GM21423 (cell line): ENCODE measurements around the gene RPL29.

ENCODE experiments used
- ATAC-seq: cut with Tn5 transposase; IDR thresholded peaks from one replicate; pipeline ENCODE4 v1.9.1; 2021; ENCODE audit warnings: mild to moderate bottlenecking, moderate library complexity; ENCODE audit not compliant: unreplicated experiment

The RPL29 gene

DNA sequence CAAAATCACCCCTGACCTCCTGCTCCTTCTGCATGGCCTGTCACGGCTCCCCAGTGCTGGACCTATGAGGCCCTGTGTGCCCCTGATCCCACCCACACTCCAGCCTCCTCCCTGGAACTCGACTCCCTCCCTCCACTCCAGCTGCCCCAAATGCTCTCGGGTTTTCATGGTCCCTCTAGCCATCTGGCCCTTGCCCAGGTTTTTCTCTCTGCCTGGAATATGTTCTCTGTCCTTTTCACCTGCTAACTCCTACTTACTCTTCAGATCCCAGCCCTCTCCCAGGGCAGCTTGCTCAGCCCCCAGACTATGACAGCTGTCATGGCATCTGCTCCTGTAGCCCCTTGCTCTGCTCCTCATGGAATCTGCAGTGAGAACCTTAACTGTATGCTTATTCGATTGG, 30.3 kb upstream of the RPL29 start:
- ATAC-seq: no peak

DNA sequence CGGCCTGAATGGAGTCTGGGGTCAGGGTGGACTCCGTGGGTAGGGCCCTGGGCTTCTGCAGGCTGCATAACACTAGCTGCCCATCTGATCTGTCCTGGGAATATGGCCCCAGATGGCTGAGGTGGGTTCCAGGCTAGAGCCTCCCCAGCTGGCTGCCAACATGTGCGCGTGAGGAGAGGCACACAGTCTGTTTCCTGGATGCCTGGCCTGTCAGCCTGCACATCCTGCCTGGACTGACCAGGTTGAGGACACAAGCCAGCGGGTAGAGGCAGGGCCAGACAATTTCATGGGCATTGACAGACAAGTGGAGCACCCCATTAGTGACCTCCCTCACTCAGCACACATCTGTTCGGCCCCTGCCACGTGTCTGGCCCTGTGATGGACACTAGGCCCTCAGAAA, 29.8 kb upstream of the RPL29 start:
- no peak for ATAC-seq

DNA sequence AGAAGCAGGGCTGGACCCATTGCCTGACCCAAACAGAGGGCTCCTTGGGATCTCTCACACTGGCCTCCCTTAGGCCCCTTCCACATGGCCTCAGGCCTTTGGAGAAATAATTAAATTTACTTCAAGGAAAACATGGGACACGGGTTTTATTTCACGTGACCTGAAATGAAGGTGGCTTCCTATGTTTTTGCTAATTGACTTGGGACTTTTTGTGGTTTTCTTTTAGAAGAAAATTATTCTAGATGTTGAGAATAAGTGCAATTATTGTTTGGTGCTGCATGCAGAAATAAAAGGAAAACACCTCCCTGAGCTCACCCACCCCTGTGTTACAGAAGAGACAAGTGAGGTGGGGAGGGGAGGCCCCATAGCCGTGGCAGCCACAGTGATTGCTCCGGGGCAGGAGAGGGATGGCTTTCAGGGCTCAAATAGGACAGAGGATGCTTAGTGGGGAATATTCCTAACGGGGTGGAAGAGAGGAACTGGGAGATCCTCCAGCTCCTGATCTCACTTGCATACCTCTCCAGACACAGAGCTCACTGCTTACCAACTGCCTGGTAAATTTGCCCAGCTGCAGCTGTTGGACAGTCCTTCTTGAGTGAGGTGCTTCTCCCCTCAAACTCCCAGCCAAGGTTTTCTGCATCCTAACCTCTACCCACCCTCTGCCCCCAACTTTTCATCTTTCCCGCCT, 29.2 kb upstream of the RPL29 start:
- ATAC-seq: no peak

DNA sequence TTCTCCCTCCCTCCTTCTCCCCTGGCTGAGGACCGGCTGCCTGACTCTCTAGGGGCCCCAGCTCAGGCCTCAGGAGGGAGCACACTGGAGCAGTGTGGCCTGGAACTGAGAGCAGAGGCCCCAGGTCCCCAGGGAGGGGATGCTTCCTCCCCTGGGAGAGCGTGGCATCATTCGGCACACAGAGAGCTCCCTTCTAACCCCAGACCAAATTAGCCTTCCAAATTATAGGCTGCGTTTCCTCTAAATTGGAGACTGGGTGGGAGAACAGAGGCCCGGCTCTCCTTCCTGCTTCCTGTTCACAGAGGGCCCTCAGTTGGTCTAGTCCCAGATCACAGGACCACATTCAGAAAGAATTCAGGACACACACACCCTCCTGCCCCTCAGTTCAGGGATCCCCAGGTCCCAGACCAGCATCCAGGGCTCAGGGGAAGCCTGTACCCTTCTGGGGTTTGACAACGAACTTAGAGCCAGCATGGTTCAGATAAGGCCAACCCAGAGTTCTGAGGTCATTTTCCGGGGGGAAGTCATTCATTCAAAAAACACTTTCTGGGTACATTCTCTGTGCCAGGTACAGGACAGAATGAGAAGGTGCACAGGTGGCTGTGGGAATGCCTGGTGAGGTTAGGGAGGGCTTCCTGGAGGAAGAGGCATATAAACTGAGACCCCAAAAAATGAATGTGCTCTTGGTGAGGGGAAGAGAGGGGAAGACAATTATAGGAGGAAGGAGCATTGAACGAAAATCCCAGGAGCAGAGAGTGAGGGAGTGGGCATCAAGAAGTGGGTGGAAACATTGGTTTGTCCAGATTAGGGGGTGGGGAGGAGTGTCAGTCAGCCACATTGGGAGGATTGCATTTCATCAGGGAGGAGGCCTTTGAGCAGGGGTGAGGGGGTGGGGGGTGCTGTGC, 28.4 kb upstream of the RPL29 start:
- peak; percentile 58 for ATAC-seq

DNA sequence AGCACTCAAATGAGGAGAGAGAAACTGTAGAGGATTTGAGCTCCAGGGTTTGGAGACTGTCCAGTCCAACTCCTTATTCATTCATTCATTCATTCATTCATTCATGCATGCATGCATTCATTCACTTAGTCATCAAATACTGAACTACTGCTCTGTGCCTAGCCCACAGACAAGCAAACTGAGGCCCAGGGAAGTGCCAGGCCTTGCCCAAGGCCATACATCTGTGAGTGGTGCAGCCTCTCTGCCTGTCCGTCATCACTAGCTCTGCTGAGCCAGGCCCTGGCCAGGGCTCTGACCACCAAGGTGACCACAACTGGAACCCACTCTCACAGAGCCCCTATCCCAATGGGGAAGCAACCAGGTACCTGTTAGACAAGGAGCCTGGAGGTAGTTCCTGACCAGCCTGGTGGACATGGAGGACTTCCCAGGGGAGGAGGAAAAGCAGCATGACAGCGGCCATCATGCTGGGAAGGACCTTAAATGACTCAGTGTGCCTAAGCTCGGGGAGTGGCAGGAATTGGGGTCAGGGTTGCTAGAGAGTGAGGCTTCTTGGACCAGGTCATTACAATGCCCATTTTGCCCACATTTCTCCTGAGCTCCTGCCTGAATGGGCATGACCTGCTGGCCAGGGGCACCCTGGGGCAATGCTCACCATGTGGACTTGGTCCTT, 27.5 kb upstream of the RPL29 start:
- ATAC-seq: no peak

DNA sequence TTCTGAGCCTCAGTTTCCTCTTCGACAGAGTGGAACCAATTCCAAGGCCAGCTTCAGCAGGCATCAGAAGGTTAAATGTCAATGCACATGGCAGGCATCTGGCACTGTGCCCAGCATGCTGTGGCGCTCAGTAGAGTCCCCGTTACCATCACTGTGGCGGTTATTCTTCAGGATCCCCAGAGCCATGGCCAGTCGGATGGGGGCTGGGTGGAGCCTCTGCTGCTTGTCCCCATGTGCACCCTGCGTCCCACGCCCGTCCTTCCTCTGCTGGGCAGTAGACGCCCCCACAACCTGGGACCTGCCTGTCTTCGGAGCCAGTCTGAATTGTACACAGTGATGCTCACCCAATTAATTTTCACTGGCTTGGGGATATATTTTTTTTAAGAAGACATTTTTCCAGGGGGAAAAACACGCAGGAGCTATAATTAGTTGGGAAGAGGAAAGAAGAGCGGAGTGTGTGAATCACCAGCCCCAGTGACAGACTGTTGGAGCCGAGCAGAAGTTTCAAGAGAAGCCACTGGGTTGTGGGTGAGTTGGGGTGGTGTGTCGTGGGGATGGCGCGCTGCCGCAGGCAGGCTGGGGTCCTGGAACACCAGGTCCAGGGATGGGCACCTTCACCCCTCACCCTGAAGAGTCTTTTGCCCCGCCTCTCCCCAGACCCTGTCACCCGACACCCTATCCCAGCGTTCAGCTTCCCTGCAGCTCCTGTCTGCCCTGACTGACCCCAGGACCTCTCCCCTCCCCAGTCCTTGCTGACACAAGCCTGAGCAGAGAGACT, 26.8 kb upstream of the RPL29 start:
- no peak for ATAC-seq

DNA sequence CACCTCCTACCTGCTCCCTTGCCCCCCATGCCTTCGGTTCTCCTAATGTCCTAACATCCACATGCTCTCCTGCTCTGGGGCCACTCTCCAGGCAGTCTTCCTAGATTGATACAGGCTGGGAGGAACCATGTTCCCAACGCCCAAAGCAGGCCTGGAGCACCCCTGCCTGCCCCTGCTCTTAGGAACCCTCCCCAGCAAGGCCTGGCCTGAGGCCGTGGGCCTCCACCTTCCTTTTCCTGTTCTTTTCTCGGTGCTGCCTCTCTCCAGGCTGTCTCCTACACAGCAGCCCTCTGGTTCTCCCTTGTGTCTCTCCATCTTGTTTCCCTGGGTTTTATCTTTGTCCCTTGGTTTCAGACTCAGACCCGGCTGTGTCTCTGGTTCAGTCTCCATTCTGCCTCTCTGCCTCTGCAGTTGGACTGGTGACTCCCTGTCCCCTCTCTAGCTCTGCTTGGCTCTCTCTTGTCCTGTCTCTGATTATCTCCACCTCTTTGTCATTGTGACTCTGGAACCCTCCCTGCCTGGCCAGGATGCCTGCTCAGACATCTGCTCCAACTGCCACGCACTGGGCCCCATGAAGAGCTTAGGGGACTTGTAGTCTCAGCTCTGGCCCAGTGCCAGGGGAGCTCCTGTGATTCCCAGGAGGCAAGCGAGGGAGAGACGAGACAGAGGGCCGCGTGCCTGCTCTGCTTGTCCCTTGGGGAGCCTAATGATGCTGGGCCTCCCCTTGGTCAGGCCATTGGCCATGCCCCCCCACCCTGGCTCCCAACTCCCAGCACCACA, 26.0 kb upstream of the RPL29 start:
- no peak for ATAC-seq

DNA sequence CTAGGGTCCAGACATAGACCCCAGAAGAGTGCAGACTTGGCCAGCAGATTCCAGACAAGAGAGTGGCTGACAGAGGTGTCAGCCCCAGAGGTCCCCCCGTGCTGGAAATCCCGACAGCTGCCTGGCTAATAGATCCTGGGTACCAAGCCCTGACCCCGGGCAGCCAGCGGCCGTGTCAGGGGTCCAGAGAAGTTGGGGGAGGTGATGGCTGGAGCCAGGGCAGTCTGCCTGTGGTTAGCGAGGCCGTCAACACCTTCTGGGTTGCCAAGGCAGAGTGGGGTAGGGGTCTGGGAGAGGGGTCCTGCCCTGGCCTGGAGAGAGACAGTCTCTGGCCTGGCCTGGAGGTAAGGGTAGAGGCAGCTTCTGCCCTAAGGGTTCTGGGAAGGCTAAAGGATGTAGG, 25.1 kb upstream of the RPL29 start:
- ATAC-seq: no peak

DNA sequence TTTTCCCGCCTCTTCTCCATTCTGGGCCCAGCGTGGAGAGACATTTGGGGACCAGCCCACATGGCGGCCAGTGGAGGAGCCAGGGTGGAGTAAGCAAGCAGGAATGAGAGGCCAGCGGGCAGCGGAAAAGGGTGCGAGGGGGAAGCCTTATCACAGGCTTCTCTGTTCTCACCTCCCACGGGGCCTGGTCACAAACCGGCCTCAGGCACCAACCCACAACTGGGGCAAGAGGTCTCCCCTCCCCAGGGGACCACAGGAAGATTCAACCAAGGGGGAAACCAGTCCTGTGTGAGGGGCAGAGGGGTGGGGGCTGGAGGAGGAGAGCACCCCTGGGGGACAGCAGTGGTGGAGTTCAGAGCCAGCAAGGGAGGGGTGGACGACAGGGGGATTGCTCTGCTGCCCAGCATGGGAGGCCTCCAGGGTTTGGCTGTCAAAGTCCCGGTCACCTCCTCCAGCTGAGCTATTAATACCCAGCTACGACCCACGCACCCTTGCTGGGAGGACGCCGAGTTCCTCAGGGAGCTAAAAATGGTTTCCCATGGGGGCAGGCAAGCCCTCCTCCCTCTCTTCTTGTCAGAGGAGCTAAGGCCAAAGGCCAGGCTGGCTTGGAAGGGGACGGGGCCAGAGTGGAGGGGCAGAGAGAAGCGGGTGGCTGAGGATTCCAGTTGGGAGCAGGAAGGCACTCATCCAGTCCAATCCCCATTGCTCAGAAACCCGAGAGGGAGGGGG, 23.8 kb upstream of the RPL29 start:
- ATAC-seq: no peak

DNA sequence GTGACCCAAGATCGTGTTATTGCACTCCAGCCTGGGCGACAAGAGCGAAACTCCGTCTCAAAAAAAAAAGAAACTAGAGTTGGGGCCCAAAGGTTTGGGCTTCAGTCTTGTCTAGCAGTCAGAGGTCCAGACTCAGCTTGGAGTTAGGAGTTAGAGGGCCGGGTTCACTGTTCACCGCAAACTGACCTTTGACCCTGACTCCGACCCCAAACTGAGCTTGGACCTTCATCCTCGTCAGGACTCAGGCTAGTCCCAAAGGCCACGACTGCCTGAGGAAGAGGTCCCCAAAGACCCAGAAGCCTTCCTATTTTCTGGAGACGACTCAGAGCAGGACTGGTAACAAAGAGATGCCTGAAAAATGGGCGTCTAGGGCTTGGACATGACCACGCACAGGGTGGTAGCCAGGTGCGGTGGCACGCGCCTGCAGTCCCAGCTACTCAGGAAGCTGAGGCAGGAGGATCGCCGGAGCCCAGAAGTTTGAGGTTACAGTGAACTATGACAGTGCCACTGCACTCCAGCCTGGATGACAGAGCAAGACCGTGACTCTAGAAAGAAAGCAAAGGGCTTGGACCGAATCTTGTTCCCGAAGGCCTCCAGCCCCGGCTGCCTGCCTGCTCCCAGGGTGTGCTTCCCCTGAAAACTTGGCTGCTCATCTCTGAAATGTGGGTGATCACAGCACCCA, 22.8 kb upstream of the RPL29 start:
- no peak for ATAC-seq

DNA sequence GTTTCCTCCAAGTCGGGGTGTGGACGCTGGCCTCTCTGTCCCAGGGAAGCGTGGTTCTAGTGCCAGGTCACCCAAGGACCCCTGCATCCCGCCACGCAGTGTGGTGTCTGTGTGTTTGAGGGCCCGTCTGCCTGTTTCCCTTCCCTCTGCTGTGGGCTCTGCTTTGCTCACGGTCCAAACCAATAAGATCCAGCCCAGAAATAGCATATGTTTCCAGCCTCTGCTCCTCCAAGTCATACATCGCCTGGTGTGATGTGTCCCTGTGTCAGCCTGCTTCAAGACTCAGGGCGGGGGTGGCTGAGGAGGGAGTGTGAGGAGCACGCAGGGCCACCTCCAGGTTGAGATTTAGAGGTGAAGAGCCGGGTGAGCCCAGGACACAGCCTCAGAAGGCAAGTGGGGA, 21.9 kb upstream of the RPL29 start:
- ATAC-seq: no peak

DNA sequence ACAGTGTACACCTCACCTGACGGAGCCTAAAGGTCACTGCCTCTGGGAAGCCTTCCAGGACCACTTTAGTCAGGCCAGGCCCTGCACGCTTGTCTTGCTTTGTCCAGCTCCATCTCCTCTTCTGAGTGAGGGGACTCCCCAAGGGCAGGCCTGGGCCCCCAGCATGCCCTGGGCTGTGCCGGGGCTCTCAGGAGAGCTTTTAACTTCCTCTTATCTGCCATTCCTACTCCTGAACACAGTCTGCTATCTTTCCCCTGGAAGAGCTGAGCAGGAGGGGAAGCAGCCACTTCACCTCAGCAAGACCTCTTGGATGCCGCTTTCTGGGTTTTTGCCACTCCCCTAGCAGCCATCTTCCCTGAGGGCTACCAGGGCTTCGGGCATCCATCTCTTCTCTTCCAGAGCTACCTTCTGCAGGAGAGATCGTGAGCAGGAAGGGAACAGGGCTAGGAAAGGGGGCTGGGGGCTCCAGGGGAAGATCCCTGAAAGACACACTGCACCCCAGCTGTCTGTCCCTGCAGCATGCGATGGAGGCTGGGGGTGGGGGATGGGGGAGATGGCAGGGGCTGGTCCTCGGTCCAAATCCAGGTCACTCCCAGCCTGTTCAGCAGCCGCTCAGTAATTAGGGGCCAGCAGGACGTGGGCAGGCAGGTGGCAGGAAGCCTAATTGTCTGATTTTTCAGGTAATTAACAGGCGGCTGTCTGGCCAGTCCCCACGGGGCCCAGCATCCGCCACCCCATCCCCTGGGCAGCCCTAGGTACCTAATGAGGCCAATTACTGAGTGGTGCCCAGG, 19.9 kb upstream of the RPL29 start:
- ATAC-seq: no peak

DNA sequence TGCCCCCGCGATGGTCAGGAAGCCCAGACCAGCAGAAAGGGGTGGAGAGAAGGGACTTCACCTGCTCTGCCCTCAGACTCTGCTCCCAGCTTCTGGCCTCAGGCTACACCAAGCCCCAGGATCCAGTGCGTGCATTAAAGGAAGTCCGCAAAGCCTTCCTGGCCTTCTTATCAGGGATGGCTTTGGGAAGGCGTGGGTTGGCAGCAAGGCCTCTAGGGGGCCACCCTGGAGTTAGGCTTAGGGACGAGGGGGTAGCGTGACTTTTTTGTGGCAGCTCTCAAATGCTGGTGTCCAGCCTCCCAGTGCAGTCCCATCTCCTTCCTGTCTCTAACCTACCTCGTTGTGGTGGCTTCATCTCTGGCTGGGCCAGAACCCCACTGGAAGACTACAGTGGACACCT, 18.9 kb upstream of the RPL29 start:
- ATAC-seq: no peak

DNA sequence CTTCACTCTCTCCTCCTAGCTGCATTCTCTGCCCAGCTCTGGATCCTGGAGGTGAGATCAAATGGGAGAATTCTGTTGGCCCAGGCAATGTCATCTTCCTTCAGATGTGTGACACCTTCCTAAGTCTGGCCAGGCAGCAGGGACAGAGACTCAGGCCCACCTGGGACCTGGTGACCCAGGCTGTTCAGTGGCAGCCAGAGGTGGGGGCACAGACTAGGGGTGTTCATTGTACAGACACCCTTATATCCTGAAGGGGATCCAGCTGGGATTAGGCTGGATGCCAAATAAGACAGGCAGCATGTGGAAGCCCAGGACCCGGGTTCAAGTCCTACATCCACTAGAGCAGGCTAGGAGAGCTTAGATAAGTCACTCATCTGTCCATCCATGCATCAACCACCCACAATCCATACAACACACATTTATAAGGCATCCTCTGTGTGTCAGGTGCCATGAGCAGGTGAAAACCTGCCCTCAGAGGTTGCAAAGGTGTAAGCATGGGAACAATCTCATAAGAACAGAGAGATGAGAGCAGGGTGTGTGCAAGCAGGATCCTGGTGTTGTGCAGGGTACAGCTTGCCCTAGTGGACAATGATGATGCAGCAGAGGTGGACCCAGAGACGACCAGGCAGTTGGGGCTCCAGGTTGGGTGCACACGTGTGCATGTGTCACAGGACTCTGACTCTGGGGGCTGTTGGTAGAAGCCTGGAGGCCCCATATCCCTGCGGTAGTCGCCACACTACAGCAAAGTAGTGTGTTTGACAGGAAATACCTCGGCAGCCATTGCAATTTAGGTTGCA, 18.3 kb upstream of the RPL29 start:
- ATAC-seq: no peak

DNA sequence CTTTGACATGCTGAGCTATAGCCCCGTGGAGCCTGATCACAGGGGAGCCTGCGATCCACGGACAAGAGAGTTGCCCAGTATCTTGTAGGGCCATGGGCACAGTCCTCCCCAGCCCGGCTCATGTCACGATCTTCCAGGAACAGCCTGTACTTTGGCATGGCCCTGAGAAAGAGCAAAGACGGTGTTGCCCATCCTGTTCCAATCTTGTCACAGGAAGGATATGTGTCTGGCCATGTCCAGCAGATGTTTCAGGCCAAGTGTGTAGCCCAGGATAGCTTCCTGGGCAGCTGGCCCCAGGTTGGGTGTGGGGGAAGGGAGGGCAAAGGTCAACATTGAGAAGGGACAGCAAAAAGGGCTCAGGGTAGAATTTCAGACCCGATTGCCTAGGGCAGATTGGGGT, 17.0 kb upstream of the RPL29 start:
- ATAC-seq: no peak

DNA sequence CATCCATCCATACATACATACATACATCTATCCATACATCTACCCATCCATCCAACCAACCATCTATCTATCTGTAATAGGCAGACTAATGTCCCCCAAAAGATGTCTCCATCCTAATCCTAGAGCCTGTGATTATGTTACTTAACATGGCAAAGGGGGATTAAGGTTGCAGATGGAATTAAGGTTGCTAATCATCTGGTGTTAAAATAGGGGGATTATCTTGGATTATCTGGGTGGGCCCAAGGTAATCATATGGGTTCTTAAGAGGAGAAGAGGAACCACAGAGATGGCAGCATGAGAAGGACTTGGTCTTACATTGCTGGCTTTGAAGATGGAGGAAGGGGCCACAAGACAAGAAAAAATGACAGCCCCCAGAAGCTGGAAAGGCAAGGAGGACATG, 14.7 kb upstream of the RPL29 start:
- no peak for ATAC-seq

DNA sequence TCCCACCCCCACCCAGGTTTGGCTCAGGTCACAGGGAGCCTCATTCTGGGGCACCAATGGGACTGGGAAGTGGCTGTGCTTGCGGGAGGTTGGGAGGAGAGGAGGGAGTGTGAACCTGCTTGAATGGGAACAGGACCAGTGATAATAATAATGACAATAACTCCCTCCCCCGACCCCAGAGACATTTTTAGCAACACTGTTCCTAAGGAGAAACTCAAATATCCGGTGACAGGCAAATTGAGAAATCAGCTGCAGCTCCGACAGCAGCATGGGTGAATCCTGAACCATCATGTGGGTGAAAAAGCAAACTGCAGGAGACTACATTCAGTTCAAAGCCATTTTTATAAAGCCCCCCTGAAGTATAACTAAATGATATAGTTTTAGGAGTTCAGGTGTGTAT, 11.6 kb upstream of the RPL29 start:
- ATAC-seq: no peak

DNA sequence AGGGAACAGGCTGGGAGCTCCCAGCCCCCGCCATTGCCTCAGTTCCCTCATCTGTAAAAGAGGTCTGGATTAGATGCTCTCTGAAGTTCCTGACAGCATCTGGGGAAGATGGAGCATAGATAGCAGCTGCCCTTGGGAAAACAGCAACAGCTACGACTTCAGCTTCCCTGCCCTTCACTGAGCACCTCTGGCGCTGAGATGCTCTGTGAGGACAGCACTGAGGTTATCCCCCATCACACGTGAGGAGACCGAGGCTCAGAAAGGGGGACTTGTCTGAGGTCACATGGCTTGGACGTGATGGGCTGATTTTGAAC, 11.1 kb upstream of the RPL29 start:
- ATAC-seq: no peak
